K562 (cell line): ENCODE results near the gene SLC13A3. TPM values are rescaled to one million over a fixed set of nuclear protein-coding genes. Genes with fewer than 3 reads are reported as not detected.

ENCODE experiments used
- ATAC-seq: fragments of 200-7000 bp; cut with Tn5 transposase; 3 replicates; pipeline ENCODE4 v1.9.1; 2020; ENCODE audit warnings: moderate library complexity
- BruUV-seq: library from RNA; stranded (reverse); fragments of 400-500 nt; replicated peaks from 2 replicates; lab custom pipeline; 2021; lab: Mats Ljungman, UMichigan
- CTCF ChIA-PET: fragments of 300-600 bp; formaldehyde crosslinking; extraction: SDS; loops from one replicate; lab custom pipeline; 2021; ENCODE audit warnings: low intra/inter-chr PET ratio; lab: Yijun Ruan, JAX
- POLR2A ChIA-PET: fragments of 300-600, 350-650 bp; sonication (Branson Sonifier 250); formaldehyde crosslinking; extraction: SDS; loops from one replicate; lab custom pipeline; 2021; ENCODE audit warnings: antibody characterized with exemption, inconsistent platforms; lab: Yijun Ruan, JAX
- DNase-seq, 4 experiments: peaks; one replicate each; pipeline versions ENCODE4 v3.0.0 to v3.0.0-alpha.2; 2011 to 2018; ENCODE audit warnings: low spot score in 3 of 4, mixed read lengths in 3 of 4; ENCODE audit errors: extremely low read depth in 1 of 4
- FAIRE-seq: peaks from 2 replicates; lab custom pipeline; 2011; peaks lifted over from hg19 to GRCh38; lab: Jason Lieb, UNC
- H2AFZ ChIP-seq: 2 replicates; pipeline ENCODE4 v1.6.0; 2011; ENCODE audit warnings: low read depth, low read length, control low read depth, inconsistent platforms
- H3K27ac ChIP-seq: fragments of 200-600 bp; 3 replicates; pipeline ENCODE4 v1.8.0; 2011; ENCODE audit warnings: low read depth, mild to moderate bottlenecking, control low read depth, inconsistent platforms, low read length, moderate library complexity, mixed read lengths; ENCODE audit errors: extremely low read depth
- H3K27me3 ChIP-seq, 2 experiments: fragments of 300-600 bp in 1 of 2; 2 replicates in 1 of 2; 3 replicates in 1 of 2; pipeline versions ENCODE4 v1.6.0 to v1.8.0; 2011; ENCODE audit warnings: inconsistent platforms in 2 of 2, low read length in 2 of 2, mild to moderate bottlenecking in 1 of 2, mixed read lengths in 1 of 2, moderate library complexity in 1 of 2; ENCODE audit not compliant: control insufficient read depth in 2 of 2, insufficient read depth in 2 of 2
- H3K36me3 ChIP-seq: fragments of 300-600 bp; 3 replicates; pipeline ENCODE4 v1.8.0; 2011; ENCODE audit warnings: mild to moderate bottlenecking, low read length, inconsistent platforms; ENCODE audit not compliant: control insufficient read depth, insufficient read depth
- H3K4me1 ChIP-seq, 2 experiments: fragments of 200-600 bp in 1 of 2; replicated peaks in 1 of 2; 2 replicates in 1 of 2; 3 replicates in 1 of 2; pipeline versions ENCODE4 v1.5.1 to v1.8.0; 2011; ENCODE audit warnings: inconsistent platforms in 2 of 2, low read length in 2 of 2, mild to moderate bottlenecking in 1 of 2, mixed read lengths in 1 of 2, moderate library complexity in 1 of 2; ENCODE audit not compliant: control insufficient read depth in 2 of 2, insufficient read depth in 2 of 2
- H3K4me2 ChIP-seq: 2 replicates; pipeline ENCODE4 v1.6.1; 2011; ENCODE audit warnings: low read length, control low read depth, inconsistent platforms, mixed read lengths; ENCODE audit not compliant: insufficient read depth
- H3K4me3 ChIP-seq: fragments of 200-600 bp; sonication (generic), shearing (Covaris generic); 2 replicates; pipeline ENCODE4 v1.5.1; 2016; ENCODE audit warnings: control low read depth, inconsistent platforms
- H3K79me2 ChIP-seq: fragments of 200-600 bp; 3 replicates; pipeline ENCODE4 v1.8.0; 2011; ENCODE audit warnings: low read length, inconsistent platforms; ENCODE audit not compliant: control insufficient read depth, insufficient read depth
- H3K9ac ChIP-seq, 2 experiments: 2 replicates each; pipeline versions ENCODE4 v1.6.0 to v1.6.1; 2011; ENCODE audit warnings: low read depth in 2 of 2, low read length in 2 of 2, control low read depth in 1 of 2, inconsistent platforms in 1 of 2, mild to moderate bottlenecking in 1 of 2, mixed read lengths in 1 of 2; ENCODE audit not compliant: insufficient read depth in 1 of 2
- H3K9me1 ChIP-seq: one replicate; pipeline ENCODE4 v1.6.0; 2011; ENCODE audit warnings: inconsistent platforms, mild to moderate bottlenecking, low read length, moderate library complexity; ENCODE audit not compliant: control insufficient read depth, insufficient read depth
- H3K9me3 ChIP-seq: replicated peaks from 2 replicates; pipeline ENCODE4 v1.5.1; 2011; ENCODE audit warnings: low read depth, low read length, inconsistent platforms; ENCODE audit not compliant: control insufficient read depth, insufficient read depth
- H4K20me1 ChIP-seq: replicated peaks from 2 replicates; pipeline ENCODE4 v1.6.1; 2011; ENCODE audit warnings: low read length, inconsistent platforms, mixed read lengths; ENCODE audit not compliant: control insufficient read depth, insufficient read depth
- GATA2 ChIP-seq: sonication (generic); formaldehyde crosslinking; IDR thresholded peaks from 2 replicates; pipeline ENCODE4 v1.4.0; 2020; ENCODE audit warnings: mild to moderate bottlenecking, missing genetic modification reagents
- WGBS: fragments of 100-300 bp; shearing (Covaris generic); methylation state at CpG from one replicate; pipeline ENCODE4 v1.1.6; 2016; ENCODE audit warnings: low coverage, mixed read lengths; ENCODE audit not compliant: insufficient coverage; ENCODE audit errors: missing lambda C conversion rate; 5-methylcytosine and 5-hydroxymethylcytosine counted together
- in situ Hi-C: fragments of 300-500 bp; cut with MboI; formaldehyde crosslinking; loops from 4 replicates; pipeline ENCODE4 v1.15.0; 2018; ENCODE audit warnings: inconsistent platforms, mixed read lengths
- intact Hi-C: fragments of 100-400 bp; cut with micrococcal nuclease; formaldehyde crosslinking; loops from 2 replicates; pipeline ENCODE4 v1.14.2; 2022
- polyA plus RNA-seq, 8 experiments: library from polyadenylated mRNA; depleted of rRNA in 4 of 8; stranded (reverse) in 5 of 8; unstranded in 3 of 8; fragments of >200 nt; fragmentation: Nextera tagmentation in 2 of 8; fragmentation: Illumina TruSeq in 1 of 8; extraction: Ambion mirVana in 2 of 8; extraction: Trizol in 1 of 8; gene quantifications; 2 replicates each; pipeline versions ENCODE4 v1.2.1 to v1.2.3, GENCODE V29; 2011 to 2014; ENCODE audit warnings: inconsistent platforms in 1 of 8, missing spikeins in 1 of 8
- total RNA-seq, 7 experiments: library from RNA; depleted of rRNA in 6 of 7; stranded (reverse); fragments of >200 nt in 6 of 7; fragmentation: Illumina TruSeq in 2 of 7; extraction: Trizol in 2 of 7; gene quantifications; 2 replicates each; pipeline versions ENCODE4 v1.2.1 to v1.2.3, GENCODE V29; 2011 to 2021; ENCODE audit warnings: low replicate concordance in 1 of 7
- TF ChIP-seq, protein P1 (sequence below): fragments of 200-400 bp; formaldehyde crosslinking; IDR thresholded peaks from 2 replicates; pipeline ENCODE4 v1.6.1; 2017; ENCODE audit warnings: mild to moderate bottlenecking, low read depth, low read length, moderate library complexity

Gene SLC13A3
- total and polyA plus RNA-seq, 9 of the 15 experiments (the other 6 are each of a cell fraction or from before 2014, with no cell fraction given), result 5.5 to 16.4 (median 8.5) TPM

- intact Hi-C loops, result no loop called here
- no peak overlapping the region for H3K4me2 ChIP-seq
- DNase-seq (no peak), ATAC-seq (no peak), FAIRE-seq (no peak)
- H4K20me1 ChIP-seq, result no peaks in the 10 kb centered on the region
- H3K36me3 ChIP-seq, result no peaks in the 10 kb centered on the region
- in situ Hi-C loops, result no loop called here
- CTCF ChIA-PET, result interaction anchor here (0.6 kb wide), 1 partner anchor 45 kb away, joined by 3 read pairs; no protein-coding TSS in a partner anchor
- 76% methylated on average over 4 of the region's 4 CpGs for WGBS
- H3K9ac ChIP-seq, result peak overlapping the region in 1 of 2 experiments; percentile 10; a peak in 2 of 4 replicates
- H3K9me3 ChIP-seq, result no peaks in the 10 kb centered on the region
- no peaks in the 10 kb centered on the region for H3K9me1 ChIP-seq
- no peak overlapping the region for H2AFZ ChIP-seq
- BruUV-seq, result no TSS peak
- H3K27me3 ChIP-seq, result no peaks in the 10 kb centered on the region
- H3K79me2 ChIP-seq, result no peaks in the 10 kb centered on the region
- H3K27ac ChIP-seq, result peak overlapping the region; percentile 34; the same call in 2 of the 3 replicates
- TF ChIP-seq GATA2 (CRISPR knock-in tag), result no peak
- TF ChIP-seq, protein P1, sequence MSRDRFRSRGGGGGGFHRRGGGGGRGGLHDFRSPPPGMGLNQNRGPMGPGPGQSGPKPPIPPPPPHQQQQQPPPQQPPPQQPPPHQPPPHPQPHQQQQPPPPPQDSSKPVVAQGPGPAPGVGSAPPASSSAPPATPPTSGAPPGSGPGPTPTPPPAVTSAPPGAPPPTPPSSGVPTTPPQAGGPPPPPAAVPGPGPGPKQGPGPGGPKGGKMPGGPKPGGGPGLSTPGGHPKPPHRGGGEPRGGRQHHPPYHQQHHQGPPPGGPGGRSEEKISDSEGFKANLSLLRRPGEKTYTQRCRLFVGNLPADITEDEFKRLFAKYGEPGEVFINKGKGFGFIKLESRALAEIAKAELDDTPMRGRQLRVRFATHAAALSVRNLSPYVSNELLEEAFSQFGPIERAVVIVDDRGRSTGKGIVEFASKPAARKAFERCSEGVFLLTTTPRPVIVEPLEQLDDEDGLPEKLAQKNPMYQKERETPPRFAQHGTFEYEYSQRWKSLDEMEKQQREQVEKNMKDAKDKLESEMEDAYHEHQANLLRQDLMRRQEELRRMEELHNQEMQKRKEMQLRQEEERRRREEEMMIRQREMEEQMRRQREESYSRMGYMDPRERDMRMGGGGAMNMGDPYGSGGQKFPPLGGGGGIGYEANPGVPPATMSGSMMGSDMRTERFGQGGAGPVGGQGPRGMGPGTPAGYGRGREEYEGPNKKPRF, result no peak
- no peak overlapping the region for H3K4me3 ChIP-seq
- POLR2A ChIA-PET, result interaction anchor here (0.8 to 1.0 kb wide), 3 partner anchors 10 to 20 kb away, joined by 3 to 4 read pairs (median 3); no protein-coding TSS in a partner anchor
- peaks cover 9 to 16% of the 10 kb centered on the region in 2 experiments; a peak in 4 of 5 replicates for H3K4me1 ChIP-seq
Observed at GRCh38 chr20:46636514-46636913, 14.7 kb downstream of the SLC13A3 start.
